Erythroblast (primary cell): ENCODE measurements around the gene IL6ST.

Source experiments
- GATA1 ChIP-seq: IDR thresholded peaks from 2 replicates; pipeline ENCODE4 v1.6.1; 2011; ENCODE audit warnings: low read depth, mild to moderate bottlenecking, control low read depth, low read length, moderate library complexity
- POLR2A ChIP-seq: IDR thresholded peaks from 2 replicates; pipeline ENCODE4 v1.6.1; 2011; ENCODE audit warnings: mild to moderate bottlenecking, low read length

- TF ChIP-seq POLR2A: no peak
- no peak for TF ChIP-seq GATA1
Measured at GRCh38 chr5:56010431-56010830, 15.7 kb upstream of the IL6ST start.
